NCI-H2196 (cell line): ENCODE results near the gene CCNG2.

ENCODE experiments used
- DNase-seq: peaks from one replicate; lab custom pipeline; 2025; ENCODE audit not compliant: unreplicated experiment; lab: John Stamatoyannopoulos, UW

The CCNG2 gene

GRCh38 chr4:77174426-77174825 lies 17.4 kb downstream of the CCNG2 start:
- no peak for DNase-seq

- no peak for DNase-seq
Measured at GRCh38 chr4:77175201-77175611, 18.2 kb downstream of the CCNG2 start.

DNA sequence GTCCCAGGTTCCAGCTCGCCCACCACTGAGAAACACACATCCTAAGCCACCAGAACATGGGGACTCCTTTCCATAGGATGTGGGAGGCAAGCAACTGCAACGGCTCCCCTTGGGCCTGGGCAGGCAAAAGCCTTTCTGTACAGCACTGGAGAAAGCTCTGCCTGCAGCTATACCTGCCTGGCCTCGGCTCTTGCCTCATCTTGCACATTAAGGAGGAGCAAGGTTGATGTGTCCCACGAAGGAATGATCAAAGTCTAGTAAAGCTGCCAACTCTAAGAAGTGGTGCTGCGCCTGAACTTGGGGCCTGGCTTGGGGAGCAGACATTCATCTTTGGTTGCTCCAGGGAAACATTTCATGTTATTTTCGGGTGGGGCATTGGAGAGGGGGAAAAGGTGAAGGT lies 19.6 kb downstream of the CCNG2 start:
- no peak for DNase-seq

- DNase-seq = no peak
Measured at GRCh38 chr4:77177199-77177598, 20.2 kb downstream of the CCNG2 start.

DNA sequence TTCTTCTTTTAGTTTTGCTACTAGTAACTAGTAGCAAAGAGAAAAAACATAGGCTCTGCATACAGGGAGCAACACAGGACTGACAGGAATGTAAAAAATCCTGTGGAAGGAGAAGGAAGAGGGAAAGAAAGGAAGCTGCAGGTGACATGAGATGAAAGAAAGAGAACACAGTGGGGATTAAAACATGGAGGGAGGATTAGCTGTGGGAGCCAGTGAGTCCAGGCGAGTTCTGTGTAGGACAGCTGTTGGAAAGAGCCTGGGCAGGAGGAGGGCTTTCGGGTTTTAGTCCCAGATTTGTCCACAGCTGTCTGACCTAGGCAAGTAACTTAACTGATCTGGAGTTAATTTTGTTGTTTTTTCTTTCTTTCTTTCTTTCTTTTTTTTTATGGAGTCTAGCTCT lies 21.6 kb downstream of the CCNG2 start:
- no peak for DNase-seq

- DNase-seq = no peak
Measured at GRCh38 chr4:77179519-77179918, 22.5 kb downstream of the CCNG2 start.

DNA sequence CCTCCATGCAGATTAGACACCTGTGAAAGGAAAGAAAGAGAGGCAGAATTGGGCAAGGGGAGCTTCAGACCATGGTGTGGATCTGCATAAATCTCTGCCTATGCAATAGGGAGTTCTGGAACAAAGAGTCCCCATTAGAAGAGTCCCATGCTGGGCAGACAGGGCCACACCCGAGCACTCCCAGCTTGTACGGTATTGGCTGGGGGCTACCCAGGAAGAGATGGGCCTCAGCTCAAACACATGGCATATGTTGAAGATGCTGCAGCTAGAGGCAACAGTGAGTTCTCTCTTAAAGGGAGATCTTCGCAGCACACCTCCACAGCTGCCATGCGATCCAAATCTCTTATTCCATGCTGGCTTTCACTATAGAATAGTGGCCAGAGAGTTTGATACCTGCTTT lies 24.7 kb downstream of the CCNG2 start:
- no peak for DNase-seq

DNA sequence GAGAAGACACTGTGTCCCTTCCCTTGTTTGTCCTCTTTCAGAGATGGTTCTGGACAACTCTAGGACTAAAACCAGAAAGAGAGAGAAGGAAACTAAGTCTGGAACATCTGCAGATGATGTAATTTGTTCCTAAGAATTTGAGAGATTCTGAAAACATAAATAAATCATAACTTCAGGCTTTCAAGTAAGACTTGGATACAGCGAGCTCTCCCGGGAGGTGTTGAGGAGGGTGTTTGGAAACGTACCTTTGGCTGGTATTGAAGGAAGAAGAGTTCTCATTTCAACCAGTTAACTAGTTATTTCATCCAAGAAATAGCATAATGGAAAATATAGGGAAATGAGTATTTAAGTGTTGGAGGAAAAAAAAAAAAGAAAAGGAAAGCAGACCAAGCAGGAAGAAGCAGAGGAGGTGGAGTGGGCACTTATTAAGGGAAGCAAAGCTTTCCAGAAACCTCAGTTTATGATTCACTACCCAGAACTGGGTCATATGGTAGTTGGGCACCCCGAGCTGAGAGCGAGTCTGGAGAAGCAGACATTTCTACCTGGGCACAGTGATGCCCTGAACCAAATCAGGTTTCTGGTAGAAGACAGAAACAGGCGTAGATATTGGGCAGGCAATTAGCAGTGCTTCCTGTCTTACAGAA lies 26.9 kb downstream of the CCNG2 start:
- DNase-seq = no peak

GRCh38 chr4:77184974-77185373 lies 28.0 kb downstream of the CCNG2 start:
- no peak for DNase-seq

DNA sequence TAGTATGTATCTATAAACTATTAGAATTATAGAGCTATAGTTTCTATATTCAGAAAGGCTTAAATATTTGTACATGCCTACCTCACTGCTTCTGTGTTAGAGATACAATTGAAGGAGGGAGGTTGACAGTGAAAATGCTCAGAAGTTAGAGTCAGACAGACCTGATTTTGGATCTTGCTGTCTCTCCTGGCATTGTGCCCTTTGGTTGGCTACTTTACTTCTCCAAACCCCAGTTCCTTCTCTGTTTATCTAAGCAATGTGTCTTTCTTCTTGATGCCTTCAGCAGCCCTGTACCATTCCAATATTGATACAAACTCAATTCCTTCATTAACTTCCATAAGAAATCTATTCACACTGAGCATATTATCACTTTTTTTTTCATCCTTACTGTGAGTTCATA lies 28.7 kb downstream of the CCNG2 start:
- DNase-seq = no peak

DNA sequence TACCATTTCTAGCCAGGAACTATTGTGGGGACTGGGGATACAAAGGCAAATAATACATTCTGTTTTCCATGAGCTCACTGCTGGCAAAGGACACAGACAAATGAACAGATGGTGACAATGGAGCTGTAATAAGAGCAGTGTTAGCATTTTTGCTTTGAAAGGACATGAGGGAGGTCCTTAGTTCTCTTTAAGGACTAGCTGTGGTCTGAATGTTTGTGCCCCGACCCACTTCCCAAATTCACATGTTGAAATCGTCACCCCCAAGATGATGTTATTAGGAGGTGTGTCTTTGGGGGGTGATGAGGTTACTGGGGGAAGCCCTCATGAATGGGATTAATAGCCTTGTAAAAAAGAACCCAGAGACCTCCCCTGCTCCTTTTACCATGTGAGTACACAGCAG lies 30.3 kb downstream of the CCNG2 start:
- no peak for DNase-seq

- DNase-seq = no peak
Measured at GRCh38 chr4:77188498-77189220, 31.7 kb downstream of the CCNG2 start.

DNA sequence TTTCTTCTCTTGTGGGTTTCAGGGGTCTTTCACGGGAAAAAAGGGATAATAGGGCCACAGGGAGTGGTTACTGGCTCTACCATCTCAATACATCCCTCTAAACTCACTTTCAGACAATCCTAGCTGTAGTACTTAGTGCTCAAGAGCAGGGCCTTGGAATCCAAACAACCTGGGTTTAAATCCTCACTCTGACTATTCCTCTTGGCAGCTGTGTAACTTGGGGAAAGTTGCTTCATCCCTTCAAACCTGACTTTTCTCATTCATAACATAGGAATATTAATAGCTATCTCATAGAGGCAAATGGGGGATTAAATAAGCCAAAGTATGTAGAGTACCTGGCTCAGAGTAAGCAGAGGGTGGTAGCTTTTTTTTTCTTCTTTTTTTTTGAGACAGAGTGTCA lies 32.4 kb downstream of the CCNG2 start:
- no peak for DNase-seq

- DNase-seq = no peak
Measured at GRCh38 chr4:77190053-77190452, 33.0 kb downstream of the CCNG2 start.

- no peak for DNase-seq
Measured at GRCh38 chr4:77193046-77193445, 36.0 kb downstream of the CCNG2 start.

GRCh38 chr4:77193511-77194102 lies 36.6 kb downstream of the CCNG2 start:
- DNase-seq = no peak

DNA sequence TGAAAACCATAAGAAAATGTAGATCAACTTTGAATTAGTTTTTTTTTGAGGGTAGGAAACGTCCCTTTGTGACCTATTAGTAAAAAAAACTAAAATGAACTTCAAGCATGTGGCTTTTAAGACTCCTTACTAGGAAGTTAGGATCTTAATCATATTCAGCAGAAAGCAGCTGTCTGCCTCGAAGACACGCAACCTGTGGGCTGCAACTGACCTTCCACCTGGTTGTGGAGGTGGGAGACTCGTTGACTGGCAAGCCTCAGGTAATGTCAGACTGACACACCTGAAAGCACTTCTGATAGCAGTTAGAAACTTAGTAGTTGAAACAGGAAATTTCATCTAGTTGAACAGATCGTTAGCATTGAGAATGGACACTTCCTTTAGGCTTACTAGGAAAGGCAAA lies 37.4 kb downstream of the CCNG2 start:
- DNase-seq = no peak

DNA sequence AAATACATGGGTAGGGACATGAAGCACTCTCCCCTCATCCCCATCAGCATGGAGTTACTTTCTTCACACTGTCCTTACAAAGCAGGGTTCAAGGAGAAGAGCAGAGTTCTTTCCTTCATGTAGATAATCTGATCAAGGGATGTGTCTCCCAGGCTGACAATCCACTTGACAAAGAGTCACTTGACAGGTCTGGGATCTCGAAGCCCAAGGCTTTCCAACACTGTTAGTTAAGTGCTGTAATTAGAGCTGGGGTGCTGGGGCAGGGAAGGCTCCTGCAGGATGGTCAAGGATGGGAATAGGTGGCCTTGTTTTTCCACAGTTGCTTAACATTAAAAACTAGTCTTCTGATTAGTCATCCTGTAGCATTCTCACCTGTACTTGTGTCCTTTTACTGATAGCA lies 38.0 kb downstream of the CCNG2 start:
- DNase-seq = no peak

DNA sequence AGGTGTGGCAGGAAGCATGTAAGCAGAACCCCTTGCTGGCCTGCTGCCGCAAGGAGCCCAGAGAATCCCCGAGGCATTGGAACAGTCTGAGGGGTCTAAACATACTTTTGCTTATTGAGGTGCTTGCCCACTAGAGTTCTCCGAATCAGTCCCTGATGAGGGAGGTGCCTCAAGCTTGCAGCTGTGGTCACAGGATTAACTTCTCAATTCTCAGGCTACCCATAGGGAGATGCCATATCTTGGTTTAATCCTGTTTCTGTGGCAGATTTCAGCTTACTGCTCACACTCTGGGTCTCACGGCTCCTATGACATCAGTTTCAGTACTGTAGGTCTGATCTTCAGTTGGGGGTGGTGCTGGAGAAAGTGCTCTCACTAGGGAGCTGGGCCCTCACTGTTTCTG lies 39.9 kb downstream of the CCNG2 start:
- no peak for DNase-seq

GRCh38 chr4:77197361-77197760 lies 40.4 kb downstream of the CCNG2 start:
- no peak for DNase-seq

DNA sequence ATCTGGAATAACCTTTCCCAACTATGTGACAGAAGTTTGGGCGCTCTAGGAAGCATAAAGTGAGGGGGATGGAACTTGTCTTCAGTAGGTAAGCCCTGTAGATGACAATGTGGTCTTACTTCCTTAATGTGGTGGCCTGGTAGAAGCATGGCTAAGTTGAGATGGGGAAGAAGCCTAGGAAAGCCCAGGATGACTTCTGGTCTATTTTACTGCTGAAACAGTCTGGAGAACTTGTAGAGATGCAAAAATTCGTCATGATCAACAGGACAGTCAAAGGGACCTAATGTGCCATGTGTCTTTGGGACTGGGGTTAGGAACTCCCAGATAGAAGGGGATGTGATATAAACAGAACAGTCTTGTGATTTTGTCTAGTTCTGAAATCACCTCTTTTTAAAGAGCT lies 40.8 kb downstream of the CCNG2 start:
- DNase-seq = no peak

- no peak for DNase-seq
Measured at GRCh38 chr4:77199276-77199675, 42.3 kb downstream of the CCNG2 start.

DNA sequence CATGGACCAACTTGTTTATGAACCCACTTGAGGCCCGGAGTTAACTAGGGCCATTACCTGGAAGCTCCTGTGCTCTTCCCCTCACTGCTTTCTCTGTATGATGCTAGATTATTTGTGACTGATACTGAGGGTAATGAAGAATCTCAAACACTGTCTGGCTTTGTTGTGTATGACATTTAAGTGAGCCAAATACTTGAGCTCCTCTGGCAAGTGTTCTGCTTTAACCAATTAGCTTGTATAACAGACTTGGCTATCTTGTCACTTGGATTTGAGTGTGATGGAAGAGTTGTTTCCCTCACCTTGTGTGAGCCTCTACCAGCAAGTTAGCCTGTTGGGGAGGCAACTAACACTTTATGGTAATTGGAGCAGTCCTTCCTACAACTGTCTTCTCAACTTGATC lies 42.7 kb downstream of the CCNG2 start:
- DNase-seq = no peak
